Keratinocyte (primary cell): Measurements from ENCODE around the gene MACROH2A2. TPM values are rescaled to one million over a fixed set of nuclear protein-coding genes. Genes with fewer than 3 reads are reported as not detected.

ENCODE experiments used
- polyA plus RNA-seq, 5 experiments: library from polyadenylated mRNA; depleted of rRNA in 3 of 5; stranded (reverse) in 3 of 5; stranded (forward) in 1 of 5; unstranded in 1 of 5; fragments of >200 nt; gene quantifications; 1 replicate in 1 of 5; 2 replicates in 3 of 5; 3 replicates in 1 of 5; pipeline versions ENCODE4 v1.2.1 to v1.2.3, GENCODE V29; 2011 to 2012; ENCODE audit warnings: missing spikeins in 2 of 5, low read depth in 1 of 5, low replicate concordance in 1 of 5

Gene MACROH2A2
- polyA plus RNA-seq, 1 donor (not counting 4 experiments of a cell fraction or from before 2014, with no cell fraction given), result 11.6 TPM

Other genes with a start within 250 kb of the MACROH2A2 start
- 1.3 to 2.4 TPM (median 1.8 TPM) in 3 replicates for gene AIFM2, start 80.0 kb downstream of the MACROH2A2 start, polyA plus RNA-seq
- gene TYSND1, start 93.9 kb downstream of the MACROH2A2 start, polyA plus RNA-seq, result 9.6 to 15.2 TPM (median 9.9 TPM) in 3 replicates
- gene SAR1A, start 117.7 kb downstream of the MACROH2A2 start, polyA plus RNA-seq, result 71.4 to 109 TPM (median 80.2 TPM) in 3 replicates
- 201 to 324 TPM (median 203 TPM) in 3 replicates for gene PPA1, start 180.6 kb downstream of the MACROH2A2 start, polyA plus RNA-seq
- gene NPFFR1, start 231.2 kb downstream of the MACROH2A2 start, polyA plus RNA-seq, result not detected in 3 replicates